C4-2B (cell line): Measurements from ENCODE around the gene AMPH.

Experiments
- H3K27ac ChIP-seq: fragments of 450-650 bp; 2 replicates; pipeline ENCODE4 v1.5.1; 2017
- CTCF ChIP-seq: fragments of 450-650 bp; conservative IDR thresholded peaks from 2 replicates; pipeline ENCODE4 v1.5.1; 2017; ENCODE audit warnings: mild to moderate bottlenecking
- ZFX ChIP-seq: fragments of 450-650 bp; IDR thresholded peaks from 2 replicates; pipeline ENCODE4 v1.6.1; 2017

Gene AMPH

DNA sequence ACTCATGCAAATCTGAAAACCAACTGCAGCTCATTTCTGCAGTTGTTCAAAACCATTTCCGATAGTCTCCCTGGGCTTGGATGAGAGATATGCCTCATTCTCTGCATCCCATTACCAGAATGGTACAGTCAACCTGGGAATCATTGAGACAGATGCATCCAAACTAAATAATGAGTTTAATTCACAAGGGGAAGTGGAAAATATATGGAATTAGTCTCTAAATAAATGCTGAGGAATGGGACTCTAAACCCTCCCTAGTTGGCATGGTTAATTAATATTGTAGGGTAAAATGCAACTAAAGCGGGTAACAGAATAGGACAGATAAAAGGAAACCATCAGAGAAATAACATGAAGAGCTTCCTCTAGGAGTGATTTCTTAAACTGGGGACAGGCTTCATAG is 118.9 kb downstream of the AMPH start:
- TF ChIP-seq CTCF = no peak
- no peak for TF ChIP-seq ZFX
- no peak overlapping the region for H3K27ac ChIP-seq

GRCh38 chr7:38507384-38507783 is 123.8 kb downstream of the AMPH start:
- no peak overlapping the region for H3K27ac ChIP-seq
- TF ChIP-seq ZFX = no peak
- TF ChIP-seq CTCF = no peak

DNA sequence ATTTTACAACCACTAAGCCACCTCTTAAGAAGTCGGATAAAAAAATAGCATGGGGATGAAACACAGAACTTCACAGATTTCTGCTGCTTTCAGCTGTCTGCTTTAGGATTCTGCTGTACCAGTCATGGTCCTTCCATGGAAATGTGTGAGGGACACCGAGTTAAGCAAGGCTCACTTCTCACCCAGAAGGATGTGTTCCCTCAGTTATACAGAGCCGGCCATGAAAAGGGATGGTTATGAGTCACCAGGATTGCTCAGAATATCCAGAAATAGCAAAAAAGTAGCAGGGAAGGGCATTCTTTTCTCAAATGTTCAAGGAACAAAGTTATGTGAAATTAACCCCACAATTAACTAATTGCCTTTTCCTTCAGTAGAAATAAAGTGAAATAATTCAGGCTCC is 124.4 kb downstream of the AMPH start:
- H3K27ac ChIP-seq = no peak overlapping the region
- no peak for TF ChIP-seq CTCF
- TF ChIP-seq ZFX = no peak

DNA sequence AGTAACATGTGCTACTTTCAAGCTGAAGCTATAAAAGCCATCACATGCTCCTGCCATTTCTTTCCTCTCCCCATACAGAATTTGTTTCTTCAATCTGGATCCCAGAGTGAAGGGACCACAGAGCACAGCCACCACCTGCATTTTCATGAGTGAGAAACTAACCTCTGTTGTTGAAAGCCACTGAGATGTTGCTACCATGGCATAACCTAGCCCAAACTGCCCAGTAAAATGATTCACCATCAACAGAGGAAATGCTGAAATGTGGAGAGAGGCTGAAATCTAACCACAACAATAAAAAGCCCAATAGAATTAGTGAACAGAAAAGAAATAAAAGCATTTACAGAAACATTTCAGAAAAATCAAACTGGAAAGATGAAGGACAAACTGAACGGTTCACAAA is 125.2 kb downstream of the AMPH start:
- no peak overlapping the region for H3K27ac ChIP-seq
- TF ChIP-seq ZFX = no peak
- no peak for TF ChIP-seq CTCF

- H3K27ac ChIP-seq = no peak overlapping the region
- TF ChIP-seq ZFX (no peak), CTCF (no peak)
Observed at GRCh38 chr7:38504684-38505083, 126.5 kb downstream of the AMPH start.

DNA sequence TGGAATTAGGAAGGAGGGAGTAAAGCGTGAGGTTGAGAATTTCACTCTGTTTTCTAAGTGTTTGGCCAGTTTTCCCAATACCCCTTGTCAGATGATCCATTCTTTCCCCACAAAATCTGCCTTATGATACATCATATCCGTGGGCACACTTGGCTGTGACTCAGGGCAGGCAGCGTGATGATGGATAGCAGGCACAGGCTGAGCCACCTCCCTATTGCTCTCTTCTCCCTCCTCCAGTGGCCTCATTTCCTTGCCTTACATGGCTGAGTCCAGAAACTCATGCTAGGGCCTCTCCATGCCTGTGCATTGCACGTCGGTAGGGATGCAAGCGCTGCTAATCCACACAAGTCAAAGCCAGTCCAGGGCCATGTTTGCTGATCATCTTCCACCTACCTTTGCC is 128.3 kb downstream of the AMPH start:
- no peak overlapping the region for H3K27ac ChIP-seq
- no peak for TF ChIP-seq CTCF
- no peak for TF ChIP-seq ZFX

DNA sequence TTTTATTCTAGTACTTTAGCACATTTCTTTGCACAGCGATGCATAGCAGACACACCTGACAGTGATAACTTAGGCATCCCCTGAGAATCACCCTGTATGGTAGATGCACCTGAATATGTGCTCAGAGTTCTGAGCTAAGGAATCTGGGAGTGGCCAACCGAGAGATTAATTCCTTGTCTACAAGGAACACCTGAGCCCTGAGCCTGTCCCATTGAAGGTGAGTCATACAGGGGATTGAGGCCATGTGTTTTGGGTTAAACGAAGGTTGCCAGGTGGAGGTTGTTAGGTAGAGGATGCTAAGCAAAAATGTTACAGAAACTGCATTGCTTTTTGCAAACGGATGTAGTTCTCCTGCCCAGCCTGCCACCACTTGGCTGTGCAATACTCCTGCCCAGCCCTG is 128.9 kb downstream of the AMPH start:
- no peak overlapping the region for H3K27ac ChIP-seq
- no peak for TF ChIP-seq ZFX
- no peak for TF ChIP-seq CTCF
